Nephron progenitor cell (in vitro differentiated cells): ENCODE data around the gene C5orf46.

ENCODE experiments used
- DNase-seq: peaks from one replicate; pipeline ENCODE4 v3.0.0; 2021
- H3K27ac Mint-ChIP-seq: 2 replicates; pipeline ENCODE4 v1.8.0; 2021; ENCODE audit warnings: mild to moderate bottlenecking, moderate library complexity, mixed read lengths
- H3K27me3 Mint-ChIP-seq: 2 replicates; pipeline ENCODE4 v1.8.0; 2021; ENCODE audit warnings: mild to moderate bottlenecking, low read depth, mixed read lengths; ENCODE audit not compliant: poor library complexity
- H3K36me3 Mint-ChIP-seq: 2 replicates; pipeline ENCODE4 v1.8.0; 2021; ENCODE audit warnings: low read depth, mixed read lengths
- H3K4me1 Mint-ChIP-seq: 2 replicates; pipeline ENCODE4 v1.8.0; 2021; ENCODE audit warnings: mixed read lengths
- H3K4me3 Mint-ChIP-seq: 2 replicates; pipeline ENCODE4 v1.8.0; 2021; ENCODE audit warnings: mild to moderate bottlenecking, moderate library complexity, mixed read lengths
- H3K9me3 Mint-ChIP-seq: 2 replicates; pipeline ENCODE4 v1.8.0; 2021; ENCODE audit warnings: mild to moderate bottlenecking, moderate library complexity, mixed read lengths
- TF ChIP-seq, protein P1 (sequence below): fragments of 200-600 bp; sonication (generic); IDR thresholded peaks from 2 replicates; pipeline ENCODE4 v1.5.0; 2021; ENCODE audit warnings: antibody characterized with exemption

C5orf46 gene

DNA sequence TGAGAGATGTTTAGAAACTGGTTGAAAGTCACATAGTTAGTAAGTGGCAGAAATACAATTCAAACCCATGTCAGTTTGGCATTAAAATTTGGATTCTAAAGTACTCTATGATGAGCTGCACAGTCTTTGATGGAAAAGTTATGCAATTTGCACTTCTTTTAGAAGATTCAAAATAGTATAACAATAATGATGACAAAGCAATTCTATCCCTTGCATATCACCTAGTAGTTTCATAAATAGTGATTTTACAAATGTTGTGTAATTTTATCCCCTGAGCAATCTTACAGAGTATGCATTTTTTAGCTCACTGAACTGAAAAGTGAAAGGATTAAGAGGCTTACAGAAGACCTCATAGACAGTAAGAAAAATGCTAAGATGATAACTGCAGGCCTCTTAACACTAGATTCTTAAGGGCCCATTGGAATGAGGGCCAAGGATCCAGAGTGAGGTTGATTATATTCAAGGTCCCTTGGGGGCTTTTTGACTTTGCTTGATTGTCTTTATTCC, 3.7 kb downstream of the C5orf46 start:
- TF ChIP-seq, protein P1, sequence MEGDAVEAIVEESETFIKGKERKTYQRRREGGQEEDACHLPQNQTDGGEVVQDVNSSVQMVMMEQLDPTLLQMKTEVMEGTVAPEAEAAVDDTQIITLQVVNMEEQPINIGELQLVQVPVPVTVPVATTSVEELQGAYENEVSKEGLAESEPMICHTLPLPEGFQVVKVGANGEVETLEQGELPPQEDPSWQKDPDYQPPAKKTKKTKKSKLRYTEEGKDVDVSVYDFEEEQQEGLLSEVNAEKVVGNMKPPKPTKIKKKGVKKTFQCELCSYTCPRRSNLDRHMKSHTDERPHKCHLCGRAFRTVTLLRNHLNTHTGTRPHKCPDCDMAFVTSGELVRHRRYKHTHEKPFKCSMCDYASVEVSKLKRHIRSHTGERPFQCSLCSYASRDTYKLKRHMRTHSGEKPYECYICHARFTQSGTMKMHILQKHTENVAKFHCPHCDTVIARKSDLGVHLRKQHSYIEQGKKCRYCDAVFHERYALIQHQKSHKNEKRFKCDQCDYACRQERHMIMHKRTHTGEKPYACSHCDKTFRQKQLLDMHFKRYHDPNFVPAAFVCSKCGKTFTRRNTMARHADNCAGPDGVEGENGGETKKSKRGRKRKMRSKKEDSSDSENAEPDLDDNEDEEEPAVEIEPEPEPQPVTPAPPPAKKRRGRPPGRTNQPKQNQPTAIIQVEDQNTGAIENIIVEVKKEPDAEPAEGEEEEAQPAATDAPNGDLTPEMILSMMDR = no peak
- H3K4me3 Mint-ChIP-seq = no peak overlapping the region
- no peaks in the 10 kb centered on the region for H3K9me3 Mint-ChIP-seq

DNA sequence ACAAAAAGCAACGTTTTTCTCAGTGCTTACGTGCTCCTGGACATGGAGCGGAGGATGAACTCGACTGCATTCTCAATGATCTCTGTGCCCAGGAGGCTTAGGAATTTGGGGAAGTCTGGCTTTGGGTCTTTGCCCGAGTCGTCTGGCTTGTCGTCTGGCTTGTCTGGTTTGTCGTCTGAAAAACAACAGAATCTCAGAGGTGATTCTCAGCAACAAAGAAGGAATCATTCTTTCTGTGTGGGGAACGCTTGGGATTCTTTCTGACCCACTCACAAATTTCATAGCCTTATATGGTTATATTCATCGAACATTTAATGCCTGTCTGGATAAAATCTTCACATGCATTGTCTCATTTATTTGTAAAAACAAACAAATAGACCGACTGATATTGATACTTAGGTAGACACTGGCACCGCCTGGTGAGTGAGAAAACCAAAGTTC, 4.7 kb downstream of the C5orf46 start:
- TF ChIP-seq, protein P1 = no peak
- no peaks in the 10 kb centered on the region for H3K36me3 Mint-ChIP-seq
- H3K27me3 Mint-ChIP-seq = peaks cover 4% of the 10 kb centered on the region
- no peak overlapping the region for H3K4me3 Mint-ChIP-seq
- H3K4me1 Mint-ChIP-seq = no peaks in the 10 kb centered on the region
- H3K27ac Mint-ChIP-seq = no peak overlapping the region
- DNase-seq = no peak
- H3K9me3 Mint-ChIP-seq = no peaks in the 10 kb centered on the region

More for the DNA sequence above, 3.7 kb downstream of the C5orf46 start:
- DNase-seq = no peak
- Mint-ChIP-seq H3K36me3 (no peaks in the 10 kb centered on the region), H3K27ac (no peak overlapping the region), H3K27me3 (peaks cover 4% of the 10 kb centered on the region), H3K4me1 (no peaks in the 10 kb centered on the region)

DNA sequence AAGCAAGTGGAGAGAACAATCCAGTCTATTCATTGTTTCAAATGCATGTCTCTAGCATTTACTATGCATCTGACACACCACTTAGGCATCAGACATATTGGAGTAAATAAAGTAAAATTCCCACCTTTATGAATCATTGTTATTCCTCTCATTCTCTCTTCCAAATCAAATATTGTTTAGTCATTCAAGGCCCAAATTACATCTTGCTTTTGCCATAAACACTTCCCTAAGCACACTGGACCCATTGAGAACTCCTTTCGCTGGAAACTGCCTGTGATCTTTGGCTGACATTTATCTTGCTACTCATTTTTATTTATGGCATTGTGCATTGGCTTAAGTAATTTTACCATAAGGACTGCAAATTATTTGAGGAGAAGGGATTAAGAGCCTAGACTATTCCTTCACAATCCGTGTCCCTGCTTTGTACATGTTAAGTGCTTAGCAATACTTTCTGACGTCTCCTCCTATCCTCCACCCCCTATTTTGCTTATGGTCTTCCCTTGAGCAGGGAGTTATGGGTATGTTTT, 7.4 kb downstream of the C5orf46 start:
- Mint-ChIP-seq H3K4me1 (no peaks in the 10 kb centered on the region), H3K27me3 (peaks cover 4% of the 10 kb centered on the region), H3K27ac (no peak overlapping the region), H3K36me3 (no peaks in the 10 kb centered on the region), H3K4me3 (no peak overlapping the region), H3K9me3 (no peaks in the 10 kb centered on the region)
- TF ChIP-seq, protein P1 = no peak
- DNase-seq = no peak

DNA sequence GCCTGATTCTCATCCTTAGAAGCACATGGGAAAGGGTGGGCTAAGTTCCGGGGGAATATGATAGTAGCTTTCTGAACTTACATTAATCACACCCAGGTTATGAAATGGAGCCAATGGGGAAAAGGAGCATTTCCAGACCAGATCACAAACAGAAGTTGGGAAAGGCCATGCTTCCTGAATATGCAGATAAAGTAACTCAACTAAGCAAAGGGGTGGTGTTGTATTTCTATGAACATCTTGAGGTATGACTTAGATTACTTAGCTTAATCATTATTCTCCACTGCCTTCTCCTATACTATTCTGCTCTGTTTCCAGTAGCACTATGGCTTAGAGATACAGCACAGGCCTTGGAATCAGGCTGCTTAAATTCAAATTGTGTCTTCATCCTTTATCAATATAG, 10.5 kb downstream of the C5orf46 start:
- no peaks in the 10 kb centered on the region for H3K4me1 Mint-ChIP-seq
- no peaks in the 10 kb centered on the region for H3K36me3 Mint-ChIP-seq
- no peaks in the 10 kb centered on the region for H3K9me3 Mint-ChIP-seq
- no peak overlapping the region for H3K4me3 Mint-ChIP-seq
- peaks cover 4% of the 10 kb centered on the region for H3K27me3 Mint-ChIP-seq
- H3K27ac Mint-ChIP-seq = no peak overlapping the region
- TF ChIP-seq, protein P1 = no peak
- DNase-seq = no peak

DNA sequence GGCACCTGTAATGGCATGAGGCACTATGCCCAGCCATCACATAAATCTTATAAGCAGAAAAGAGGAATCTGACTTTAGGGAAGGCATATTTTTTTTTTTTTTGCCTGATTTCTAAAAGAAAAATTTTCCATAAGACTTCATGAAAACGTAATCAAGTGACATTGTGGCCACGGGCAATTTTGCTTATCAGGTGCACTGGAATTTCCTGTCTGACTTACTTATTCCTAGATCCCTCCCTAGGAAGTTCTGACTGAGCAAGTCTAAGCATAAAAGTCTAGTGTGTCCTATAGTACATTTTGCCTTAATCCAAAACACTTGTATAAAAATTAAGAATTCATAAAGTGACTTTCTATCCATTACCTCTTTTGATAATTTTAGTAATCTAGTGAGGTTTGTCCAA, 12.5 kb downstream of the C5orf46 start:
- no peak for DNase-seq
- H3K4me1 Mint-ChIP-seq = no peaks in the 10 kb centered on the region
- H3K27me3 Mint-ChIP-seq = peaks cover 4% of the 10 kb centered on the region
- H3K9me3 Mint-ChIP-seq = no peaks in the 10 kb centered on the region
- no peaks in the 10 kb centered on the region for H3K36me3 Mint-ChIP-seq
- no peak overlapping the region for H3K27ac Mint-ChIP-seq
- H3K4me3 Mint-ChIP-seq = no peak overlapping the region
- TF ChIP-seq, protein P1 = no peak

DNA sequence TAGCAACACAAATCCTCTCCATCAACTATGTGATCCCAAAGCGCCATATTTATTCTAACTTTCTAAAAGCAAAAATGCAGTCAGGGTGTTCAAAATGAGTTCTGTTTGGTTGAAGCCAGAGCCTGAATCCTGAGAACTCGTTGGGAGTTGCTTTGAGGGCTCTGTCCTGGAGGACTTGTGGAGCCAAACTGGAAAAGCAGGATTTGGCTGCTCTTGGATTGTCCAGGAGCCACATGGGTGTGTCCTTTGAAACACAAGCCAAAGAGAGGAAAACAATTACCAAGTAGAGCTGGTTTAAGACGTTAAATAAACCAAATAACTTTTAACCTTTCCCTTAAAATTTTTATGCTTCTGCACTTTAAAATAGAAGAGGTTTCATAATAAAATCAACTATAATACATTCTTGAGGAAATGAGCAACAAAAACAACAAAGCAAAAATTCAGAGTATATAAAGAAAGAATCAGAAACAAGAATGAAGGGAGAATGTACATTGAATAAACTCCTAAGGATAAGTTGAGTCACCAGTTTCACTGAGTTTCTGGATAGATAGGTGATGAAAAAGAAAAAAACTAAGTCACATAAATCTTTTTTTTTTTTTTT, 13.5 kb downstream of the C5orf46 start:
- no peak for DNase-seq
- Mint-ChIP-seq H3K4me3 (no peak overlapping the region), H3K27ac (no peak overlapping the region), H3K27me3 (no peaks in the 10 kb centered on the region), H3K9me3 (no peaks in the 10 kb centered on the region), H3K4me1 (no peaks in the 10 kb centered on the region), H3K36me3 (no peaks in the 10 kb centered on the region)
- TF ChIP-seq, protein P1 = no peak
